HG03565 (cell line): ENCODE measurements around the gene TRIM43.
"Not testable (repeated sequence)": the region's sequence is repeated elsewhere in the genome, so short reads cannot be mapped to it uniquely, and the experiment has no call there.

Experiments
- ATAC-seq: cut with Tn5 transposase; IDR thresholded peaks from one replicate; pipeline ENCODE4 v1.9.1; 2021; ENCODE audit warnings: mild to moderate bottlenecking, moderate library complexity; ENCODE audit not compliant: unreplicated experiment

The TRIM43 gene

DNA sequence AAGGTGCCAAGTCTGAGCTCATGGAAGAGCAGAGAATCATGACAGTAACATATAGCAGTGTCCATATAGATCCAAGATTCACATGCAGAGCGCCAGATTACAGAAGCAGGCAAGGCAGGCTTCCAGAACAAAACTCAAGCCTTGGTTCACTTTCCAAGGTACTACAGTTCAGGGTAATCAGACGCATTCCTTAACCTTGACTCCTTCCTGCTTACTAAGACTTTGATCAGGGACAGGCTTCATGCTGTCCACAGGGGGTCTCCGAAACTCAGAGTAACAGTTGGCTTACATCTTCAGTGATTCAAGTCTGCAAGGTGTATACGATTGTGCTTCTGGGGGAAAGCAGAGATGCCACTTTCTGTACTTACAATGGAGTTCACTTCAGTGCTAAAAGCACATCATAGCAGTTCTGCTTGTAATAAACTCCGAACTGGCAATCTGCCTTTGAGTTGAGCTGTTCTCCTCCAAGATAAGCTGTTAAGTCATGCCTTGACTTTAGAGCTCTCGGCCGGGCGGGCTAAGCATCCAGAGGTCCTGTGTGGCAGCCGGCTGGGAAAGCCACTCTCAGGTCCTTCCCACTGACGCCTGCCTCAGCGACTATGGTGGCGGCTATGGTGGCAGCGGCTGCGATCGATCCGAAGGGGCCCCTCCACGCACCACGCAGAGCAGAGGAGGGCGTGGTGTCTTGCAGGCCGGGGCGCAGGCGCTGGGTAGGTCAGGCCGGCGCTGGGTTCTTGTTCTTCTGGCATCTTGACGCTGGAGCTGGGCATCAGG, 48.9 kb downstream of the TRIM43 start:
- not testable (repeated sequence) for ATAC-seq

DNA sequence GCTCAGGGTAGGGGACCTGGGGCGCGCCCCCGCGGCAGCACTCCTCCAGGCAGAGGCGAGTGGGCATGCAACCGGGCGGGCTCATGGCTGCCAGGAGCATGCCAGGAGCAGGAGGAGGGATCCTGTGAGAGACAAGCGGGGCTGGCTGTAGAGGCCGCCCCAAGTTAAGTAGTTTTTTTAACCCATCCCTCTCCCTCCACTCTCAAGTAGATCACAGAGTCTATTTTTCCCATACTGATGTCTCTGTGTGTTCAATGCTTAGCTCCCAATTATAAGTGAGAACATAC, 49.4 kb downstream of the TRIM43 start:
- not testable (repeated sequence) for ATAC-seq

DNA sequence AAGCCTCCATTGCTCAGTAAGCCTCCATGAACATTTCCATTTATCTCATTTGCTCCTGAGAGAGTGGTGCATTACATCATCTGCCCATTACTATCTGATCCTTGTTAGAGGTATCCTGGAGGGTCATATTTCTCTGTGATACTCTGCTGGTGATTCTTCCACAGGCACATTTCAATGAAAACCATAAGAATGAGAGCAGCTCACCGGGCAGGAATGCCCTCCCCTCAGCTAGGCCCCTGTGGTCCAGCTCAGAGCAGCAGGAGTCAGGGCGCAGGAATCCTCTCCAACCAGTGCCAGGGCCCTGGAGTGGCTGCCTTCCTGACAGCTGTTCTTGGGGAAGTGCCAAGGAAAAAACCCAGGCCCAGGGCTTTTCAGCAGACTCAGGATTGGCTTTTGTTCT, 50.0 kb downstream of the TRIM43 start:
- not testable (repeated sequence) for ATAC-seq

DNA sequence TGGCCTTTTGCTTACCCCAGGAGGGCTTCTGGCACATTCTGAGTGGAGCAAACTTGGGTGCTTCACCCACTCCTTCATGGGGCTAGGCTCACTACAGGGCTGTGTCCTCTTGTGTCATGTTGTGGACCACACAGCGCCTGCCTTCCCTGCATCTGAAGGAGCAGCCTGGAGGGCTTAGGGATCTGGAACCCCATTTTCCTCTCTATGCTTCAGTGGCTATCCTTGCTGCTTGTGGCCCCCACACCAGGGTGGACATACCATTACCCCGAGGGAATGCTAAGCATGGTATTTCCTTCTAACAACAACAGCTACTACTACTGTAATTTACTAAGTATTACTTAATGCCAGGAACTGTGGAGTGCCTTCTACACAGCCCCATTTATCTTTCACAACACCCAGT, 50.6 kb downstream of the TRIM43 start:
- not testable (repeated sequence) for ATAC-seq

DNA sequence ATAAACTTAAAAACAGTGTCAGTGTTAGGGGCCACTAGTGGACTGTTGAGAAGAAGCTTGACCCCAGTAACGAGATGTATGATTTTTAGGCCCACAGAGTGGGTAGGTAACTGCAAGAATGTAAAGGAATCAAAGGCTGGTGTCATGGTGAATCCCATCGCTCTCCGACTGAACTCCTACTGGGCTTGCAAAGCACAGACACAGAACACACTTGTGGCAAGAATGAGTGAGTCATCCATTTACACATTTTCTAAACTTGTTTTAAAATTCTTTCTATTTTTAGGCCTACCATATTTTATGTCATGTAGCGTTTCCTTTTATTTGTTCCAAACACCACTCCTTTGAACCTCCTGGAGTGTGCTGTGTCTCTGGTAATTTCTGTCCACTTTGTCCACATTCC, 51.1 kb downstream of the TRIM43 start:
- ATAC-seq = not testable (repeated sequence)

DNA sequence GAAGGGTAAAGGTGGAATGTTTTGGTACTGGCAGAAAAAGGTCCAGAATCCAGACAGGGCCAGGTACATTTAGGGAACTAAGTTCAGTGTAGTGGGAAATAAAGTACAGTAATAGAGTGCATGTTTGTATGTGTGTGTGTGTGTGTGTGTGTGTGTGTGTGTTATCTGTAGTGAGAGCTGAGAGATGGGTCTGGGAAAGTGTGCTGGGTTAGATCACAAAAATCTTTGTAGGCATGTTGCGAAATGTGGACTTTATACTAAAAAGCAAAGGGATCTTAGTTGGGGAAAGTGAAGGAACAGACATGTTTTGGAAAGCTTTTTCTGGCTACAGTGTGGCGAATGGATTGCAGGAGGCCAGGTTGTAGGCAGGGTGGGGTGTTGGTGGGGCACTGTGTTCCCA, 53.5 kb downstream of the TRIM43 start:
- ATAC-seq = not testable (repeated sequence)

DNA sequence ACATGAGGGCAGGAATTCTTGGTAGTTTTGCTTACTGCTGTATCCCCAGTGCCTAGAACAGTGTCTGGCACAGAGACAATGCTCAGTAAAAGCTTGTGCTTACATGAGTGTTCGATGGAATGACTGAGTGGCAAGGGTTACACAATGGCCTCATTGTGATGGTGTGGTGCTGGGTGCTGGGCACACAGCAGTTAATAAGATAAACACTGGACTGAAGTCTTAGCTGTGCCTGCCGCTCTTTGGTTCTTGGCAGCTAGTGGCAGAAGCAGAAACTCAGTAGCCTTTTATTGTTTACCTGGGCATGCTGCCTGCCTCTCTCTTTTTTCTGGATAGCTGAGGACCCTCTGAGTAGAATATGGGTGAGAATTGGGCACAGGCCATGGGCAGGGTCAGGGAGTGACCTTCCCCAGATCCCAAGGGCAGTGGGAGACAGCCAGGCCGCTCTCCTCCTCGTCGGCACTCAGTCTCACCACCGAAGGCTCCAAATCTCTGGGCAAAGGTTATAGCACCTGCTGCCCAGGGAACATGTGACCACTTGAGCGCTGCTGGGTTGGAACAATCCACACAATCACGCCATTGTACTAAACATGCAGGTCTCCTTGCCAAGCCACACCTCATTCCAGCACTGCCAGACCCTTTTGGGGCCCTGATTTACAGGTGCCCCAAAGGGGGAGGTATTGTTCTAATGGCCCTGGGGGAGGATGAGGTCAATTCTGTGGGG, 54.6 kb downstream of the TRIM43 start:
- ATAC-seq = not testable (repeated sequence)

DNA sequence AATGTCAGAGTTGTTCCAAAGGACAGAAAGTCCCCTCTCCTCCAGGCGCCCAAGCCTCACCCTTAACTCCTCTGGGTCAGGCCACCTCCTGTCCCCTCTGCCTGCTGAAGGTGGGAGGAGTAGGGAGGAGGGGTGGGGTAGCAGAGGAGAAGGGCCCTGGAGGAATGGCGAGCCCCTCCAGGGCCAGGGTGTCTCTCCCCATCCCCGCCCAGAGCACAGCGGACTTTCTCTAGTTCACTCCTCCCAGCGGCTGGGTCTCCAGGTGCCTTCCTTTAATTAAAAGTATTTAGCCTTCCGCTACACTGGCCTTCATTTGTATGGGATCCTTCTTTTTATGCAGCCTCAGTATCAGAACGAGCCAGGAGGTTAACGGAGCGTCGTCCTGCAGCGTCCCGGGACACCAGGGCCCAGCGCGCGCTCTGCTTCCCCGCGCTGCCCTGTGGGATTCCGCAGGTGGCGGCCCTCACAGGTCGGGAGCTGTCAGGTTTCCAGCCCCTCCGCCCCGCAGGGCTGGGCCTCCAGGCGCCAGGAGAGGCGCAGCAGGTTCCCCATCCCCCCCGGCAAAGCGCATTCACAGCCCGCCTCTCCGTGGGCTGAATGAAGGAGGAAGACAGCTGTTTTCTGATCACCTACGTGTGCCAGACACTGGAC, 57.2 kb downstream of the TRIM43 start:
- ATAC-seq = not testable (repeated sequence)
